ENCODE results near the gene GLYR1.

Gene GLYR1

DNA sequence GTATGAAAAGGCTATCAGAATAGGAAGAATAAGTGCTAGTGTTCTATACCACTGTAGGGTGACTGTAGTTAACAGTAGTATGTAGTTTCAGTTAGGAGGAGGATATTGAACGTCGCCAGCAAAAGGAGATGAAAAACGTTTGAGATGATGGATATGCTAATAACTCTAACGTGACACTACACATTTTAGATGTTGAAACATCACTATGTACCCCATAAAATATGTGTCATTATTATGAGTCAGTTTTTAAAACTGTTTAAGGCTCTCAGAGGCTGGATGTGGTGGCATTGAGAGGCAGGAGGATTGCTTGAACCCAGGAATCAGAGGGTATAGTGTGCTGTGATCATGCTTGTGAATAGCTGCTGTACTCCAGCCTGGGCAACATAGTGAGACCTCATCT, 32.0 kb upstream of the GLYR1 start:
- no peak for DNase-seq

DNA sequence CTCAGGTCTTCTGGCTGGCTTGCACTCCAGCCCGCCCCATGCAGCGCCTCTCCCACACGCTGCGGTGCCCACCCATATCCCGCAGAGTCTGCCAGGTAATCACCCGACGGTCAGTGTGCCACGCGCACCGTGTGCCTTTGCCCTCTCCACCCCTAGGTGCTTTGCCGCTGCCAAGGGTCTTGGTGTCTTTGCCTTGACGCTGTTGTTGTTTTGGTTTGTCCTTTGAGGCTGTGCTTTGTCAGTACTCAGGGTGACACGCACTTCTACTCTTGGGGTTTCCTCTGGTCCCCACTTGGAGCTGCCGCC, 30.2 kb upstream of the GLYR1 start:
- DNase-seq = no peak

DNA sequence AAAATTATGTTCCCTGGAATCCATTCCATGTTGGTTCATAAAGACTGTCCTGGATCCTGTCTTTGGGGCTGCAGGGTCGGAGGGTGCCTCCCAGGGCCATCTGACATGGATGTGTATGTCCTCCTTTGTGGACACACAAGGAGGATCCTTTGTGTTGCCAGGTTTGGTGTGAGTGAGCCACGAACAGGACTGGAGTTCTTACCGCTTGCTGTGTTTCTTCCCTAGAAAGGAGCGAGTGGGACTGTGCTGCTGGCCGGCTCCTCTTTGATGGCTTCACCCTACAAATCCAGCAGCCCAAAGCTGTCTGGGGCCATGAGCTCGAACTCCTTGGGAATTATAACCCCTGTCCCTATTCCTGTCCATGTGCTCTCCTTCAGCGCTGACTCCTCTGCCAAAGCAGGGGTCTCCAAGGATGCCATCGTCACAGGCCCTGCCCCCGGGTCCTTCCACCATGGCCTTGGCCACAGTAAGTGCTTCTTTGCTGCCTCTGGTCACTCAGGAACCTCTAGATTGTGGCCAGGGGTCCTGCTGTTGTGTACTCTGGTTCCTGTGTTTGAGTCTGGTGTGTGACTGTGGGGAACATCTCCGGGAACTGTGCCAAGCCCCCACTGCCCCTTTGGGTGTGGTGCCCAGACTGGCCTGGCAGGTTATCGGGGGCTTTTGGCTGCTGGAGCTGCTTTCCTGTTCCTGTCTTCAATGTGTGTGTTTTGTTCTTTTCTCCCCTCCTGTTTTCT, 29.7 kb upstream of the GLYR1 start:
- DNase-seq = no peak

DNA sequence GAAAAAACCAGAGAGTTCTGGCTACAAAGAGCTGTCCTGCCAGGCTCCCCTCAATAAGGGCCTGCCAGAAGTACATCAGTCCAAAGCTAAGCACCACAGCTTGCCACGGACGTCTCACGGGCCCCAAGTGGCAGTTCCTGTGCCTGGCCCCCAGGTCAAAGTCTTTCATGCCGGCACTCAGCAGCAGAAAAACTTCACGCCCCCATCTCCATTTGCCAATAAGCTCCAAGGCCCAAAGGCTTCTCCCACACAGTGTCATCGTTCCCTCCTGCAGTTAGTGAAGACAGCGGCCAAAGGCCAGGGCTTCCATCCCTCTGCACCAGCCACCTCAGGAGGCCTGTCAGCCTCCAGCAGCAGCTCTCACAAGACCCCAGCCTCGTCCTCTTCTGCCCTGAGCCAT, 27.6 kb upstream of the GLYR1 start:
- no peak for DNase-seq

DNA sequence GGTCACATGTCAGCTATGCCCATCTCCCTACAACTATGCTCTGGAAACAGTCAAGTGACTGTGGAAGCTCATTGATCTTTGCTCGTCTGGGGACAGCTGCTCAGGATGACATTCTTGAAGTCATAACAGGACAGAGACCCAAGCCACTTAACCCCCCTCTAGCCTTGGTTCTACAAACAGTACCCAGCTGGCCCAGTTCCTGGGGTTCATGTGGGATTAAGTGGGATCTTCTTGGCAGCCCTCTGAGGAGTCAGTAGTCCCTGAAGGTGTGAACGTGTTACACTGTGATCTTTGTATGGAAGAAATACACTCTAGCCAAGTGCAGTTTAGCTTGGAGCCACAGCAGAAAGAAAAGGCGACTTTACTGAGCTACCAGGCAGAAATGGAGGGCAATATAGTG, 26.0 kb upstream of the GLYR1 start:
- no peak for DNase-seq

DNA sequence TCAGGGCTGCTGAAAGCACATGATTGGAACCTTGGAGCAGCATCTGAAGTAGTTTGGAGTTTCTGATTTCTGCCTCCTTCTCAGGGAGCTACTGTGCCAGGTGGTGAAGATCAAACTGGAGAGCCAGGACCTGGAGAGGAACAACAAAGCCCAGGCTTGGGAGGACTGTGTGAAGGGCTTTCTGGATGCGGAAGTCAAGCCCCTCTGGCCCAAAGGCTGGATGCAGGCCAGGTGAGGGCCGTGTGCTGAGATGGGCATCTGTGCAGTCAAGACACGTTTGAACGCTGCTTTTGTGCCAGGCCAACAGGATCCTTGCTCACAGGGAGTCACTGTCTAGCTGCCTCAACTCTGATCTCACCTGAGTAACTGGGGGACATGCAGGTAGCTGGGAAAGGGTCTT, 24.0 kb upstream of the GLYR1 start:
- no peak for DNase-seq

DNA sequence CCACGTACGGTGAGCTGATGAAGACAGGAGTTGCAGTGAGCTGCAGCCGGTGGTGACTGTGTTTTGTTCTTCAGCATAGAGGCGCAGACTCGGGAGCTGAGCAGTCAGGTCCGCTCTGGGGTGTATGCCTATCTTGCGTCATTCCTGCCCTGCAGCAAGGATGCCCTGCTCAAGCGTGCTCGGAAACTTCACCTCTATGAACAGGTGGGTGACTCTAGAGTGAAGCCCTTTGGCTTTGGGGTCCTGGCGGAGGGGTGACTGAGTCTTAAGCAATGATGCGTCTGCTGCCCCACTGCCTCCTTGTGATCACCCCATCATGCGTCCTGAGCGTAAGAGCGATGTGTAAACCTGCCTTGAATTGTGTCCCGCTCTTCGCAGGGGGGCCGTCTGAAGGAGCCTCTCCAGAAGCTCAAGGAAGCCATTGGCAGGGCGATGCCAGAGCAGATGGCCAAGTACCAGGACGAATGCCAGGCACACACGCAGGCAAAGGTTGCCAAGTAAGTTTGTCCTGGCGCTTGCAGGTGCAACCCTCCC, 23.1 kb upstream of the GLYR1 start:
- DNase-seq = no peak

DNA sequence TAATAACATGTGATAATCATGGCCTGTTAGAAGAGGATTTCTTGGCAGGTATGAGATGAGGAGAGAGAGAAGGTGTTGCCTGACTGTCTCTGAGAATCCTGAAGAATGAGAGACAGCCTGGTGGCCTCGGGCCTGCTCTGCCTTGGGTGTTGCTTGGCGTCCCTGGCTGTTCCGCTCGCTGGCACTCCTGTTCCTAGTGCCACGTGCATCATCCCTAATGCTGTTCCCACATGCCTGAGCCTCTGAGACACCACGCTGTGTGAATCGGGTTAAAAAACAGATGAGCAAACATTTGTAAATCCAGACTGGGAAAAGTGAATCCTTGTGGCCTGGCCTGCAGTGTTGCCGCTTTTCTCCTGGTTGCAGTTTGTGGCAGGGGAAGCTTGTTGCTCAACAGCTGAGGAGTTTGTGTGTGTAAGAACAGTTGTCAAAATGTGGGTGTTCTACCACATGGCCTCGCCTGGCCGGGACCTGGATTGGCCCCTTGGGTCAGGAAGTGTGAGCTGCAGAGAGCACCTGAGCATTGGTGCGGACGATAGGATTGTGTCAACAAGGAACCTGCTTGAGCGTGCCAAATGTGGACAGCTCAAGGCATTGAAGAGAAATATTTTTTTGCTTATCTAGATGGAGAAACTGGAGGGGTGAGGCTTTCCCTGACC, 22.2 kb upstream of the GLYR1 start:
- no peak for DNase-seq

DNA sequence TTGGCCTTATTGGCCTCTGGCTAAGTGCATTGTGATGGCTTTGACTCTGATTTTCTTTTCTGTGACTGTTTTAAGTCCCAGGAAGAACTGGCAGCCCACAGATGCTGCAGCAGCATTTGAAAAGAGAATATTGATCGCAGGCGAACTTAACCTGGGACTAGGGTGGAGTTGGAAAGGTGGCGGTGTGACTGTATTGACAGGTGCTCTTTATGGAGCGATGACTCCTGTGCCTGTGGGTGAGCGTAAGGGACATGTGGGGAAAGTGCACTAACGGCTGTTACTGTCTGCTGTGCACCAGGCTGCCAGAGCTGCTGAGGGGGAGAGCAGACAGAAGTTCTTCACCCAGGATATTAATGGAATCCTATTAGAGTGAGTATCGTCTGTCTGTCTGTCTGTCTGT, 21.4 kb upstream of the GLYR1 start:
- DNase-seq = no peak

DNA sequence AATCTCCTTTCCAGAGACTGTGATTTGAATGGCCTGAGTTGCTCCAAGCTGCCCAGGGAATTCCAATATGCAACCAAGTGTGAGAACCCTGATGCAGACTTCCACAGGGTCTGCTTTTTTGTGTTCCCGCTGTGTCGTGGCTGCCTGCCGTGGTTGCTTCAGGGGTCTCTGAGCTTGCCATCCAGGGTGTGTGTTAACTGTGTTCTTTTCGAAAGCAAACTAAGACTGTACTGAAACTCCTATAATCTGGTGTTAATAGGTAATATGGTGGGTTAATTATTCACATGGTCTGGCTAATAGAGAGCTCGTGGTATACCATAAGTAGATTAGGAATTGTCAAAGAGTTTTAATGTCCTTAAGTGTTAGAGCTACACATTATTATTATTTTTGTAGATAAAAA, 20.9 kb upstream of the GLYR1 start:
- no peak for DNase-seq

DNA sequence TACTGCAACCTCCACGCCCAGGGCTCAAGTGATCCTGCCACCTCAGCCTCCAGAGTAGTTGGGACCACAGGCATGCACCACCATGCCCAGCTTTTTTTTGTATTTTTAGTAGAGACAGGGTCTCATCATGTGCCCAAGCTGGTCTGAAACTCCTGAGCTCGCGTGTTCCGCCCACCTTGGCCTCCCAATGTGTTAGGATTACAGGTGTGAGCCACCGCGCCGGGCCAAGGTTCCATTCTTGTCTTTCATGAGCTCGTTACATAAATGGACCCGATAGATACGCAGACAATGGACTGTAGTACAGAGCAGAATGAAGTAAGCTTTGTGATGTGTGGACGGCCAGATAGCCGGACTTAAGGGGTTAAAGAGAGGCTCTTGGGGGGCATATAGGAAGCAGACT, 19.5 kb upstream of the GLYR1 start:
- no peak for DNase-seq

DNA sequence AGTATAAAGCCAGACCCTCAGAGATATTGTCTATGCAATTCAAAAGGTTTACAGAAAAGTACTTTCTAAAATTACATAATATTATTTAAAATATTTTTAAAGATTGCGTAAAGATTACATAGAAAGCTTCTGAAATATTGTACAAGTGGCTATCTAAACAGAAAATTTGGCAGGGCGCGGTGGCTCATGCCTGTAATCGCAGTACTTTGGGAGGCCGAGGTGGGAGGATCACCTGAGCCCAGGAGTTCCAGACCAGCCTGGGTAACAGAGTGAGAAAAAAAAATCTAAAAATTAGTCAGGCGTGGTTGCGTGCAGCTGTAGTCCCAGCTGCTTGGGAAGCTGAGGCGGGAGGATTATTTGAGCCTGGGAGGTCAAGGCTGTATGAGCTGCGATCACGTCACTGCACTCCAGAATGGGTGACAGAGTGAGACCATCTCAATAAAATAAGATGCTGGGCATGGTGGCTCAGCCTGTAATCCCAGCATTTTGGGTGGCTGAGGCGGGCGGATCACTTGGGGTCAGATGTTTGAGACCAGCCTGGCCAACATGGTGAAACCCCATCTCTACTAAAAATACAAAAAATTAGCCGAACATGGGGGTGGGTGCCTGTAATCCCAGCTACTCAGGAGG, 18.3 kb upstream of the GLYR1 start:
- DNase-seq = no peak

DNA sequence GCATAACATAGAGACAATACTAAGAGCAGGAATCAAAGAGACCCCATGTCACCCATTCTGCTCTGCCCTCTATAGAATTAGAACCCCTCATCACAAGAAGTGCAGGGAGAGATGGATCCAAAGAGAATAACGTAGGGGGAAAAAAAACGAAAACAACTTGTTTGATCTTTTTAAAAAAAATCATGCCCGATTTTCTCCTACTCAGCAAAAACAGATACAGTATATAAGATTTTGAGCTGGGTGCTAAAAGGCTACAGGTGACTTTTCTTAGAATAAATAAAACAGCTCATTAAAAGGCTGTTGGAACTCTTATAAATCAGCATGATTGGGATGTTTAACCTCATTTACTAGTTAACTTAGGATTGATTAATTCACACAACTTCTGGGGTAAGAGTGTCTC, 17.6 kb upstream of the GLYR1 start:
- DNase-seq = no peak

DNA sequence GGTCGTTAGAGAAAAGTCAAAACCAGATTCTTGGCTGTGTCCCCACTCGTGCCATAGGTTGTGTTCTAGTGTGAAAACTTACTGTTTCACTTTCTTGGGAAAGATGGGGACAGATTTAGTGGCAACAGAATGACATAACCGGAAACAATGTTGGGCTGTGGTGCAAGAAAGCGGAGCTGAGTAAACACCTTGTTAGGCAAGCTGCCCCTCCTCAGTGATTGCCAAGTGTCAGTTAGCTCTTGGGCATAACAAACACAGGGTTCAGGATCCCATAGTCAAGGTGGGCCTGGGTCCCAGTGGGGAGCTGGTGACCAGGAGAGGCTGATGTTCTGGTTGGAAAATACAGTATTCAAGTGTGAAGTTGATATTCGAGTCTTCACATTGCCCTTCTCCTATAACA, 15.6 kb upstream of the GLYR1 start:
- DNase-seq = no peak

DNA sequence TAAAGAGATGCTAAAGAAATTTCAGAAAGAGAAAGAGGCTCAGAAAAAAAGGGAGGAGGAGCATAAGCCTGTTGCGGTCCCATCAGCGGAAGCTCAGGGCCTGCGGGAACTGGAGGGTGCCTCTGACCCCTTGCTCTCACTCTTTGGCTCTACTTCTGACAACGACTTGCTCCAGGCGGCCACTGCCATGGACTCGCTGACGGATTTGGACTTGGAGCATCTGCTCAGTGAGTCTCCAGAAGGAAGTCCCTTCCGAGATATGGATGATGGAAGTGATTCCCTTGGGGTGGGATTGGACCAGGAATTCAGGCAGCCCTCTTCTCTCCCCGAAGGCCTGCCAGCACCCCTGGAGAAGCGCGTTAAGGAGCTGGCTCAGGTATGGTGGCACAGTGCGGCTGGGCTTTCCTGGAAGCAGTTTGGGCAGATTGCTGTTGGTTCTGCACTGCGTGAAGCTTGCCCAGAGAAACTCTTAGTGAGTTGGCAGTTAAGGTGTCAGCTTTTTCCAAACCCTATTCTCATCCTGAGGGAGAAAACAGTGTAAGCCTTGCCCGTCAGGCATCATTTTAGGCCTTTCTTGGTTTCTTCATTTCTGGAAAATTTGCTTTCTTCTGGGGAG, 13.7 kb upstream of the GLYR1 start:
- no peak for DNase-seq

DNA sequence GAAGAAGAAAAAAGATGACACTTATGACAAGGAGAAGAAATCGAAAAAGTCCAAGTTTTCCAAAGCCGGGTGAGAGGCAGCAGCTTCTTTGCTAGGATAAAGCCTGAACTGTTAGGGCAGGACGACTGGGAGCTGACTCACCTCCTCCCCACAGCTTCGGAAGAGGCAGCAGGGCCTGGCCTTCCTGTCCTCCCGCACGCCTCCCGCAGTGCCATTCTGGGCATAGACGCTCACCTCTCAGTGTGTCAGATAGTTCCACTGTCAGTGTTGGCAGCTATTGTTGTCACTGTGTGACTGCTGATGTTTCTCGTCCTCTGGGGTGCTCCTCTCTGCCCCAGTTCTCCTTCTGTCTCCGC, 12.8 kb upstream of the GLYR1 start:
- DNase-seq = no peak

DNA sequence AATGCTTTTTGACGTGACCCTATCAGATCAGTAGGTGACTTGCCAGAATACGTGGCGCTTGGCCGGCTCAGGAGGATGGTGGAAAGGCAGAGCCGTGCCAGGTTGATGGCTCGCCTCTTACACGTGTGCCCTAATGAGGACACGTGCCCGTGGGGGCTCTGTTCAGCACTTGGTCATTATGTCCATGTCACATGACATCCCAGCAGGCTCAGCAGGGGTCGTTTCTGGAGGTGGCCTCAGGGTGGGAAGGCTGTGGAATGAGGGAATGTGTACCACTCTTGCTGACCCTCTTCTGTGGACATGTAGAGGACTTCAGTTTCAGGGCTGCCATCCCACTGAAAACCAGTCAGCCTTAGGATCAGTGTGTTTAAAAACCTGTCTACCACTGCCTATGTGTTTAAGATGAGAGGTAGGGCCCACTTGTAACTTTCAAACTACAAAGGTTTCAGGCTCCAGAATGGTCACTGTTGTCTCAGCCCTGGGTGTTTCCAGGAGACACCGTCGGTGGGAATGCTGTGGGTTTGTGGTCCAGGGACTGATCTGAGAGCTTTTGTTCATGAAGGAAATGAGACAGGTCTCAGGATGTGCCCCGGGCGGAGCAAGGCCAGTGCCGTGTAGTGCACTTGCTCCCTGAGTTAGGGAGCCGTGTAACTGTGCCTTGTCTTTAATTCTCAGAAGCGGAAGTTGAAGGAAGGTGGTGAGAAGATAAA, 12.3 kb upstream of the GLYR1 start:
- DNase-seq = no peak

DNA sequence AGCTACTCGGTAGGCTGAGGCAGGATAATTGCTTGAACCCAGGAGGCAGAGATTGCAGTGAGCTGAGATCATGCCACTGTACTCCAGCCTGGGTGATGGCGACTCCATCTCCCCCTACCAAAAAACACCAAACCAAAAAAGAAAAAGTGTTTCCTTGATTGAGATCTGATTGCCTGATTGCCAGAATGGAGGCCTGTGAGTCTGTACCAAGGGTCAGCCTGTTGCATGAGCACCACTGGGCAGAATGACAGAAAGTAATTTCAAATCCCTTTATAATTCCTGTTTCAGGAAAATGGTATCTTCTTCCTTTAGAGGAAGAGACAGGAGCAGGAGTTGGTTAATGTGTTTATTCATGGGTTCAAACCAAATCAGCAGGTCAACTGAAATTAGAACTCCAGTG, 8.7 kb upstream of the GLYR1 start:
- DNase-seq = no peak

DNA sequence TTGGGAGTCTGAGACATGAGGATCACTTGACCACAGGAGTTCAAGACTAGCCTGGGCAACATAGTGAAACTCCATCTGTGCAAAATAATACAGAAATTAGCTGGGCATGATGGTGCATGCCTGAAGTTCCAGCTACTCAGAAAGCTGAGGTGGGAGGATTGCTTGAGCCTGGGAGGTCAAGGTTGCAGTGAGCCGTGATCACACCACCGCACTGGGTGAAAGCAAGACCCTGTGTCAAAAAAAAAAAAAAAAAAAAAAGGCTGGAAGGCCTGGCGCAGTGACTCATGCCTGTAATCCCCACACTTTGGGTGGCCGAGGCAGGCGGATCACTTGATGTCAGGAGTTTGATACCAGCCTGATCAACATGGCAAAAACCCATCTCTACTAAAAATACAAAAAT, 8.3 kb upstream of the GLYR1 start:
- DNase-seq = no peak

DNA sequence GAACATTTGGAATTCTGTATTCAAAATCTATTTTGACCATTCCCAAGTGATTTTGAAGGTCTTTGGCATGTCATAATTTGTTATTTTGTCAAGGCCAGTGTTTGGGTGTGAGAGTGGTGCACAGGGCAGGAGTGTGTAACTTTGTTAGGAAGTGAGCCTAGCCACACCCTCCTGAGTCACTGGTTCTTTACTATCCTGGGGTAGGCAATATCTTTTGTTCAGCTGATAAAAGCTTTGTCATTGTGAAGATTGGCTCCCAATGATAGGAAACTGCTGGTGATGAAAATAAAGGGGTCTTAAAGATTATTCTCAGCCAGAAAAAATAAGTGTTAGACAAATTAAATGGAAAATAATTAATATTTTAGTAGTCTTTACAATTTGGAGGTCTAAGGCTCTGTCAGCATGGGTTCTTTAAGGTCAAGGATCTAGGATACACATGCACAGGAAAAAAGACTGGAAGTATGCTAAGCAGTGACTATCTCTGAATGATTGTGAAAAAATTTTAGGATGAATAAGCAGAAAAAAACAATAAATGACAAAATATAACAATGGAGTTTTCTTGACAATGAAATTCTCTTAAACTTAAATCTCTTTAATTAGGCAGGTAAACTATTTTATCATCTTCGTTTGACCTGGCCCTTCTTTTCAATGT, 5.3 kb upstream of the GLYR1 start:
- no peak for DNase-seq

DNA sequence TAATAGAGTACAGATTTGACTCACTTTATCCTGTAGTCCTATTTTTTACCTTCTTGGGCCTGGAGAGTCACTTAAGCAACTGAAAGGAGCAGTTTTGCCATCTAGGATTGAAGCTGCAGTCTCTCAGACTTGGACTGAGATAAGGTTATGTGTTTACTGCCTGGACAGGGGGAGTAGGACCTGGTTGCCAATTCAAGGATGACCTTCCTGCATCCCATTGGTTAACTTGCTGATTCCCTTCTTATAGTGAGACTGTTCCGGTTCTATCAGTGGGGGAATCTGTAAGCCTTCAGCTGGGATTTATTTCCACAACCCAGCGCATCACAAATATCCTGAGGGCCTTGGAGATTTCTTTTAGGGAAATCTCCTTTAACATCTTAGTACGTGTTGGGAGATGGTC, 3.1 kb upstream of the GLYR1 start:
- no peak for DNase-seq

DNA sequence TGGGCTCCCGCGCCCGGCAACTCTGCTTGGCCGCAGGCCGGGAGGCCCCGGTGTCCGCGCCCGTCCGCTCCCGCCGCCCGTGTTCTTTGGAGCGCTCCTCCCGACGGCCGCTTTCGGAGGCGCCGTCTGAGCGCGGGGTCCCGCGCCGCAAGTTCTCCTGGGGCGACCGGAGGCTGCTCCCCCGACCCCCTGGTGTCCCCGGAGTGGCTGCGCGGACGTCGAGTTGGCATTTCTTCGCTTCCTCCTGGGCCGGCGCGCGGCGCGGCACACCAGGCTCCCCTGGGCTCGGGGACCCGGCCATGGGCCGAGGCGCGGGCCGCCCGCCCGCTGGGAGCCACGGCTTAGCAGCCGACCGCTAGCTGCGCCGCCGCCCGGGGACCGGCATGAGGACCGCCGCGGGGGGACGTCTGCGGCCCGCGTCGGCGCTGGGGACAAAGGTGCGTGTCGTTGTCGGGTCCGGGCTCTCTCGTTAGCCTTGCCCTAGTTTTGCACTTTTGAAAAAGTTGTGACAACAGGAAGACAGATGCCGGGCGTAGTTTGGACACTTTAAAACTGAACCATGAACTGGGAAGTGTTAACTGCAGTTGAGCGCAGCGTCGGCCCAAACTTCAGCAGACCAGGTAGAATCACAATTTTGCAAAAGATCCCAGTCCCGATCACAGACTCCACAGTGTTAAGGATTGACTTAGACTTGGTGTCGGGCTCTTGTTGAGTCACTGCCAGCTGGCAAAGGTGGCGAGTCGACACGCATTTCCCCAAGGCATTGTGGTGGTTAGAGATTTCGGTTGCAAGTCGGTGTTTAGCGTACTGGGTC, 893 bp upstream of the GLYR1 start:
- DNase-seq = no peak
